Erythroblast (primary cell): ENCODE results near the gene IL22RA1.

ENCODE experiments used
- GATA1 ChIP-seq: IDR thresholded peaks from 2 replicates; pipeline ENCODE4 v1.6.1; 2011; ENCODE audit warnings: low read depth, mild to moderate bottlenecking, control low read depth, low read length, moderate library complexity
- POLR2A ChIP-seq: IDR thresholded peaks from 2 replicates; pipeline ENCODE4 v1.6.1; 2011; ENCODE audit warnings: mild to moderate bottlenecking, low read length

GRCh38 chr1:24103879-24104278 lies 39.1 kb downstream of the IL22RA1 start:
- TF ChIP-seq POLR2A = no peak
- TF ChIP-seq GATA1 = no peak
